Erythroblast (primary cell): ENCODE results near the gene PARP3.

Source experiments
- GATA1 ChIP-seq: IDR thresholded peaks from 2 replicates; pipeline ENCODE4 v1.6.1; 2011; ENCODE audit warnings: low read depth, mild to moderate bottlenecking, control low read depth, low read length, moderate library complexity
- POLR2A ChIP-seq: IDR thresholded peaks from 2 replicates; pipeline ENCODE4 v1.6.1; 2011; ENCODE audit warnings: mild to moderate bottlenecking, low read length

- TF ChIP-seq POLR2A = no peak
- TF ChIP-seq GATA1 = no peak
Measured at GRCh38 chr3:51955175-51955892, 13.2 kb downstream of the PARP3 start, which contains the start of gene GPR62.
